ENCODE data around the gene DVL2. TPM values are rescaled to one million over a fixed set of nuclear protein-coding genes. Genes with fewer than 3 reads are reported as not detected.
A peak's percentile ranks its signal among the peaks of the same experiment; 100 is the strongest.

The DVL2 gene
- total RNA-seq (2014; rRNA removed; shearing (Covaris generic)): 42.6 and 48.6 TPM in 2 replicates

- DNase-seq (ENCODE audit: low spot score): peak; percentile 85
Observed at GRCh38 chr17:7234083-7234951, at the start of gene DVL2. Gene DVL2 (minus strand): TSS chr17:7234517. CDS start chr17:7234262, 255 bp downstream.

- DNase-seq (ENCODE audit: low spot score): no peak
Observed at GRCh38 chr17:7283471-7284216, 49.3 kb upstream of the DVL2 start.

DNA sequence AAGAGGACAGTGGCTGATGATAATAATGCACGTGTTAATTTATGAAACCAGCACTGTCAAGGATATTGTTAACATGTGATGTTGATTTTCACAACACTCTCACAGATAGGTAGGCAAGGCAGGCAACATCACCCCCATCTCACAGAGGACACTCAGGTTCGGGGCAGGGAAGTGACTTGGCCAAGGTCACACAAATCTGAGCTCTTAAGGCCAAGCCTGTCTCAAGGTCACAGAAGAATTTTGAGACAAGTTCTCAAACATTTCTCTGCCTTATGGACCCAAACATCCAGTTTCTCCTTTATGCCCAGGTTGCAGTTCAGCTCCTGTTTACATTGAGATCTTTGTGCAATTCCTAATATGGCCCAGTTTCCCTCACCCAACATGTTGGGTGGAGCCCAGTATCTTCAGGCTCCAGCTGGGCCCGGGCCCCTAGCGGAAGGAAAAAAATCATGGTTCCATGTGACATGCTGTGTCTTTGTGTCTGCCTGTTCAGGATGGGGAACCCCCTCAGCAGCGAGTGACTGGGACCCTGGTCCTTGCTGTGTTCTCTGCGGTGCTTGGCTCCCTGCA, 48.5 kb upstream of the DVL2 start:
- no peak for DNase-seq (ENCODE audit: low spot score)

GRCh38 chr17:7281953-7282751, 47.8 kb upstream of the DVL2 start:
- DNase-seq (ENCODE audit: low spot score): no peak

DNA sequence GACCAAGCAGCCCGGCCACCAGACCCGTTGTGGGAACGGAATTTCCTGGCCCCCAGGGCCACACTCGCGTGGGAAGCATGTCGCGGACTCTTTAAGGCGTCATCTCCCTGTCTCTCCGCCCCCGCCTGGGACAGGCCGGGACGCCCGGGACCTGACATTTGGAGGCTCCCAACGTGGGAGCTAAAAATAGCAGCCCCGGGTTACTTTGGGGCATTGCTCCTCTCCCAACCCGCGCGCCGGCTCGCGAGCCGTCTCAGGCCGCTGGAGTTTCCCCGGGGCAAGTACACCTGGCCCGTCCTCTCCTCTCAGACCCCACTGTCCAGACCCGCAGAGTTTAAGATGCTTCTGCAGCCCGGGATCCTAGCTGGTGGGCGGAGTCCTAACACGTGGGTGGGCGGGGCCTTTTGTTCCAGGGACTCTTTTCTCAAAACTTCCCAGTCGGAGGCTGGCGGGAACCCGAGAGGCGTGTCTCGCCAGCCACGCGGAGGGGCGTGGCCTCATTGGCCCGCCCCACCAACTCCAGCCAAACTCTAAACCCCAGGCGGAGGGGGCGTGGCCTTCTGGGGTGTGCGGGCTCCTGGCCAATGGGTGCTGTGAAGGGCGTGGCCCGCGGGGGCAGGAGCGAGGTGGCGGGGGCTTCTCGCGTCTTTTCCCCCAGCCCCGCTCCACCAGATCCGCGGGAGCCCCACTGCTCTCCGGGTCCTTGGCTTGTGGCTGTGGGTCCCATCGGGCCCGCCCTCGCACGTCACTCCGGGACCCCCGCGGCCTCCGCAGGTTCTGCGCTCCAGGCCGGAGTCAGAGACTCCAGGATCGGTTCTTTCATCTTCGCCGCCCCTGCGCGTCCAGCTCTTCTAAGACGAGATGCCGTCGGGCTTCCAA, 47.0 kb upstream of the DVL2 start, which contains the start of gene SLC2A4:
TSS of gene SLC2A4 (plus strand) at position 645 of the 879 bp plus-strand sequence. CDS start at position 862, 217 bp downstream.
- peak; percentile 93 for DNase-seq (ENCODE audit: low spot score)

DNA sequence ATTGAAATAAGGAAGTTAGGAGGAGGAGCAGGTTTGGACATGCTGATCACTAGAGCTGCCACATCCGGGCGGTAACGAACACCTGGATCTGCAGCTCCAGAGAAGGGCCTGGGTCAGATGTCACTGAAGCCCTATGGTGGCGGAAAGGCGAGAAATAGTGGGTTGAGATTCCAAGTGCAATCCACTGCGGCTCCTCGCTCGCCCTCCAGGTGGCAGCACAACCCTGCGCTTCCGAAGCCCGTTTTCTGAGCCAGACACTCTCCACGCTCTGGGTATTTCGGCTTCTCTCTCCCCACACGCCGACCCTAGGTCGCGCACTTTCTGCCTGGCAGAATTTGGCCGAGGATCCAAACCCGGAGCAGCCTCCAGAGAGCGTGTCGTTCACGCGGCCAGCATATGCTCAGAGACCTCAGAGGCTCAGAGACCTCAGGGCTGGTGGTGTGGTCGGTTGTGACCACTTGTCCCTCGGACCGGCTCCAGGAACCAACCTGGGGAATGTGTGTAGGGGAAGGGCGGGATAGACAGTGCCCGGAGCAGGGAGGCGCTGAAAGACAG, 46.3 kb upstream of the DVL2 start:
- peak; percentile 88 for DNase-seq (ENCODE audit: low spot score)

DNA sequence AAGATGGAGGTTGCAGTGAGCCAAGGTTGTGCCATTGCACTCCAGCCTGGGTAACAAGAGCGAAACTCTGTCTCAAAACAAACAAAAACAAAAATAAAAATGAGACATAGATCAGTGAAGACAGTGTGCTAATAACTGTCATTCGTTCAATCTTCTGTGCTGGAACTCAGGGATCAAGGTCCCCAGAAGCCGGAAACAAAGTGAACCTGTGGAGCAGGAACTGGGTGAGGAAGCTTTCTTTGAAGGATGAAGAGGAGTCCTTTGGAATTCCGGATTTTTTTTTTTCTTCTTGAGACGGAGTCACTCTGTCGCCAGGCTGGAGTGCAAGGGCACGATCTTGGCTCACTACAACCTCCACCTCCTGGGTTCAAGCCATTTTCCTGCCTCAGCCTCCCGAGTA, 45.1 kb upstream of the DVL2 start:
- no peak for DNase-seq (ENCODE audit: low spot score)

GRCh38 chr17:7266784-7267183, 32.5 kb upstream of the DVL2 start:
- no peak for DNase-seq (ENCODE audit: low spot score)

DNA sequence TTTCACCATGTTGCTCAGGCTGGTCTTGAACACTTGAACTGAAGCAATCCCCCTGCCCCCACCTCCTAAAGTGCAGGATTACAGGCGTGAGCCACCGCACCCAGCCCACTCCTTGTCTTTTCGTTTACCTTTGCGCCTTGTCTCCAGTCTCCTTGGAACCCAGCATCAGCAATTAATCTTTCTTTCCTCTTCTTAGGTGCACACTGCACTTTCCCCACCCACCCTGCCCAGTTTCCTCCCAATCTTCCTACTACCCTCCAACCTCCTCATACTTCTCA, 29.4 kb upstream of the DVL2 start:
- DNase-seq (ENCODE audit: low spot score): no peak

- DNase-seq (ENCODE audit: low spot score): peak; percentile 85
Observed at GRCh38 chr17:7262935-7263800, 28.9 kb upstream of the DVL2 start.

- DNase-seq (ENCODE audit: low spot score): peak; percentile 92
Observed at GRCh38 chr17:7262192-7262934, 28.0 kb upstream of the DVL2 start, which contains the start of gene CLDN7. Gene CLDN7 (minus strand): TSS chr17:7262478. CDS start chr17:7262043, 435 bp downstream.

DNA sequence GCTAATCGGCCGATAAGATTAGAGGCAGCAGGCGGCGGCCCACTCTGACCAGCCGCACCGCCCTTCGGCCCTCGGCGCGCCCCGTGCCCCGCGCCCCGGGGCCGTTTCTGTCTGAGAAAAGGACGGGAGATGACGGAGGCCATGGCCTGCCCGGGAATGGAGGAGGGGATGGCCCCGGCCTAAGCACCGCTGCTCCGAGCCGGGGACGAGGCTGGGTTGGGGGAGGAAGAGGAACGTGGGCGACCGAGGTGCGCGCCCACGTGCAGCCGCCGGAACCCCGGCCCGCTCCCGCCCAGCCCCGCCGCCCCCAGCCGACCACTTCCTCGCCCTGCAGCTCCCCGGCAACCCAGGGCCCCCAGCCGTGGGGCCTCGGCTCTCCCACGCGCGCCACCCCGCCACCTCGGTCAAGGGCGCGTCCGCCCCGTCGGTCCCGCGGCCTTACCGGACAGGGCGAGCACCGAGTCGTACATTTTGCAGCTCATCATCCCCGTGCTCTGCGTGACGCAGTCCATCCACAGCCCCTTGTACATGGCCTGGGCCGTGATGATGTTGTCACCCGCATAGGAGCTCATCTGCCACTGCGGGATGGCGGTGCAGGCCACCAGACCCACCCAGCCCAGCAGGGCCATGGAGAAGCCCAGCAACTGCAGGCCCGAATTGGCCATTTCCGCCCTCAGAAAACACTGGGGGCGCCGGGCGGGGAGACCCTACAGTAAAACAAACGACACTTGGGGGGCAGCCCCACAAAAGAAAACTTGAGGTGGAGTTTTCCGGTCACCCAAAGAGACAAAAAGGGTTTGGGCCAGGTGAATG, 27.3 kb upstream of the DVL2 start:
- DNase-seq (ENCODE audit: low spot score): no peak

DNA sequence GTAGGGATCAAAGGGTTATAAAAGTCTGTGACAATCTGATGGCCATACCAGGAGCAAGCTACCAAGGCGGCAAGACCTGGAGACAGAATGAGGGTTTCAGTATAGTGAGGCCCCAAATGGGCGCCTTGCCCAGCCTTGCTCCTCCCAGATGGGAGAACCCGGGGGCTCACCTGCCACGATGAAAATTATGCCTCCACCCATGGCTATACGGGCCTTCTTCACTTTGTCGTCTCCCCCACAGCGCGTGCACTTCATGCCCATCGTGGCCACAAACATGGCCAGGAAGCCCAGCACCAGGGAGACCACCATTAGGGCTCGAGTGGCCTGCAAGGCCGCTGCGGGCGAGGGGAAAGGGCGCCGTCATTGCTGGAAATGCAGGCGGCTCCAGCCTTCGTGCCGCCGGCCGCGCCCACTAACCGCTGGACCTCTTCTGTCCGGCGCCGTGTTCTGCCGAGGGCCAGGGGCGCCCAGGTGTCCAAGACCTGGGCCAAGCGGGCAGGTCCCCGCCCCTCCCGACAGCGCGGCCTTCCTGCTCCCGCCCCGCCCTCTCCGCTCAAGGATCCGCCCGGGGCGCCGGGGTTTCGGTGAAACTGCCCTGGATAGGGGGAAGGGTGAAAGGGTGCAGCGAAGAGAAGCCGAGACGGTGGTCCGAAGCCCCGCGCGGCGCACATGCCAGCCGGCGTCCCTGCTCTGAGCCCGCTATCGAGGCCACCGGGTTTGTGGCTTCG, 26.5 kb upstream of the DVL2 start:
- DNase-seq (ENCODE audit: low spot score): peak; percentile 73

DNA sequence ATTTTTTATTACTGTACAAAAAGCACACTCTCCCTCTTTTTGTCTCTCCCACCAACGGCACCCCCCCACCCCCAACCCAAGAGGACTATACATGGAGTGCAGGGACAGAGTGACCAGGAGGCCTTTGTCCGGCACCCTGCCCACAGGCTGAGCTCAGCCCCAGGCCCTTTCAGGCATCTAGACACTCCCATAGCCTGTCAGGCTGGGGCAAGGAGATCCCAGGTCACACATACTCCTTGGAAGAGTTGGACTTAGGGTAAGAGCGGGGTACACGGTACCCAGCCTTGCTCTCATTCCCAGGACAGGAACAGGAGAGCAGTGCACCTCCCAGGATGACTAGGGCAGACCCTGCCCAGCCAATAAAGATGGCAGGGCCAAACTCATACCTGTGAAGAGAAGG, 25.8 kb upstream of the DVL2 start:
- no peak for DNase-seq (ENCODE audit: low spot score)

GRCh38 chr17:7259555-7259889, 25.2 kb upstream of the DVL2 start:
- DNase-seq (ENCODE audit: low spot score): no peak

DNA sequence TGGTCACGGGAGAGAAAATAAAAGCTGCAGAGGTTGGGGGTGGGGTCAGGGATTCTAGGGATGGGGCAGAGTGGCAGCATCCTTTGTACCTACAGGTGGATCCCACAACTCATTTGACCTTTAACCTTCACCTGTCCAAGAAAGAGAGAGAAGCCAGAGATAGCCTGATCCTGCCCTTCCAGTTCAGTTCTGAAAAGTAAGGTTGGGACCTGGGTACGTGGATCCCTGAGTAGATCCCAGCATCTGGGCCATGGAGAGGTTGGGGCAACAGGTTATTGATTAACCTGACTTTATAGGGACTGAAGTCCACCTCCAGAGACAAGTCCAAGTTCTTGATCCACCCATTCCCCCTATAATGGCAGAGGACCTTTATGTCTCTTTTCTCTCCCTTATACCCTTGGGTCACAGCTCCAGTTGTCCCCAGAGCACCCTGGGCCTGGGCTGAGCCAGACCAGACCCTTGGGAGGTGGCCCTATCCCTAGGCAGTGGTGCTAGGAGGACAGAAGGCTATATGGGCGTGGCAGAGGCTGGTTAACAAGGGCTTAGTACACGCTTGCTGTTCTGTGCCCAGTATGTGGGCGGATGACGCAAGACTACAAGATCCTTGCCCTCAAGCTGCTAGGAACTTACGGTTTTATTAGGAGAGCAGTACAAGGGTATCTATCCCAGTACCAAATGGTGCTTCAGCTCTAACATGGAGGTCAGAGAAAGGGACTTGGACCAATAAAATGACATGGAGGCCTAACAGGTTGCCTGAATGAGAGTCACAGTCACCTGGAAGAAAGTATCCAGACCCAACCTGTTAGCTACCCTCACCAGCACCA, 24.6 kb upstream of the DVL2 start:
- DNase-seq (ENCODE audit: low spot score): peak; percentile 74
